H1 (cell line): ENCODE results near the gene RNF32. TPM values are rescaled to one million over a fixed set of nuclear protein-coding genes. Genes with fewer than 3 reads are reported as not detected.

Experiments used
- CTCF ChIA-PET: fragments of 300-600 bp; sonication (Branson Sonifier 250); formaldehyde crosslinking; loops from one replicate; lab custom pipeline; 2021; ENCODE audit not compliant: partially characterized antibody; lab: Charles Lee
- POLR2A ChIA-PET: fragments of 300-600 bp; sonication (Branson Sonifier 250); formaldehyde crosslinking; loops from one replicate; lab custom pipeline; 2021; ENCODE audit warnings: inconsistent platforms; ENCODE audit not compliant: partially characterized antibody; lab: Charles Lee
- DNase-seq, 2 experiments: peaks; one replicate each; pipeline versions ENCODE4 v3.0.0 to v3.0.0-alpha.2; 2010 to 2022; ENCODE audit warnings: low spot score in 2 of 2, low read depth in 1 of 2, mixed read lengths in 1 of 2
- FAIRE-seq: peaks from 2 replicates; lab custom pipeline; 2011; peaks lifted over from hg19 to GRCh38; lab: Jason Lieb, UNC
- H2AFZ ChIP-seq: 2 replicates; pipeline ENCODE4 v1.8.1; 2012; ENCODE audit warnings: low read length, inconsistent platforms
- H2AK5ac ChIP-seq: 2 replicates; pipeline ENCODE4 v1.6.1; 2013; ENCODE audit warnings: low read depth, low read length
- H2BK120ac ChIP-seq: replicated peaks from 2 replicates; pipeline ENCODE3; 2013; ENCODE audit warnings: low read depth, low read length, inconsistent platforms
- H2BK12ac ChIP-seq: 2 replicates; pipeline ENCODE4 v1.6.1; 2013; ENCODE audit warnings: low read depth, low read length
- H2BK15ac ChIP-seq: 2 replicates; pipeline ENCODE4 v1.6.1; 2013; ENCODE audit warnings: low read length
- H2BK20ac ChIP-seq: 2 replicates; pipeline ENCODE4 v1.6.1; 2013; ENCODE audit warnings: low read length
- H2BK5ac ChIP-seq: 2 replicates; pipeline ENCODE4 v1.6.1; 2013; ENCODE audit warnings: low read depth, low read length
- H3K14ac ChIP-seq: 2 replicates; pipeline ENCODE4 v1.6.1; 2013; ENCODE audit warnings: inconsistent platforms; ENCODE audit not compliant: insufficient read length
- H3K18ac ChIP-seq: 2 replicates; pipeline ENCODE4 v1.6.1; 2013; ENCODE audit warnings: low read length; ENCODE audit errors: extremely low read depth
- H3K23ac ChIP-seq: 2 replicates; pipeline ENCODE4 v1.6.1; 2013; ENCODE audit warnings: inconsistent platforms; ENCODE audit not compliant: insufficient read length
- H3K23me2 ChIP-seq: 2 replicates; pipeline ENCODE4 v1.6.1; 2013; ENCODE audit warnings: low read depth, low read length
- H3K27ac ChIP-seq: 2 replicates; pipeline ENCODE4 v1.6.1; 2011; ENCODE audit warnings: low read depth, low read length, inconsistent platforms
- H3K27me3 ChIP-seq, 4 experiments: replicated peaks in 1 of 4; 1 replicate in 1 of 4; 2 replicates in 3 of 4; pipeline versions ENCODE4 v1.6.1 to v1.8.1; 2011 to 2013; ENCODE audit warnings: low read length in 3 of 4, mild to moderate bottlenecking in 3 of 4, inconsistent platforms in 2 of 4, mixed read lengths in 2 of 4, moderate library complexity in 1 of 4; ENCODE audit not compliant: control insufficient read depth in 3 of 4, insufficient read depth in 3 of 4; ENCODE audit errors: extremely low read depth in 1 of 4
- H3K36me3 ChIP-seq, 4 experiments: 2 replicates each; pipeline versions ENCODE4 v1.6.1 to v1.8.1; 2011 to 2013; ENCODE audit warnings: mild to moderate bottlenecking in 4 of 4, low read length in 3 of 4, moderate library complexity in 2 of 4, control low read depth in 1 of 4, inconsistent platforms in 1 of 4; ENCODE audit not compliant: insufficient read depth in 4 of 4, control insufficient read depth in 2 of 4
- H3K4ac ChIP-seq: replicated peaks from 2 replicates; pipeline ENCODE3; 2013; ENCODE audit warnings: low read length, low read depth, mixed read lengths, inconsistent platforms; ENCODE audit not compliant: insufficient read length
- H3K4me1 ChIP-seq, 4 experiments: replicated peaks in 1 of 4; 1 replicate in 1 of 4; 2 replicates in 3 of 4; pipeline versions ENCODE4 v1.6.1 to v1.8.1; 2011 to 2013; ENCODE audit warnings: low read length in 3 of 4, inconsistent platforms in 2 of 4, mixed read lengths in 1 of 4; ENCODE audit not compliant: insufficient read depth in 4 of 4, control insufficient read depth in 3 of 4
- H3K4me2 ChIP-seq, 2 experiments: 2 replicates each; pipeline versions ENCODE4 v1.6.1 to v1.8.1; 2011 to 2013; ENCODE audit warnings: low read depth in 2 of 2, low read length in 2 of 2, control low read depth in 1 of 2, inconsistent platforms in 1 of 2, mild to moderate bottlenecking in 1 of 2; ENCODE audit not compliant: insufficient read depth in 1 of 2
- H3K4me3 ChIP-seq, 4 experiments: fragments of 200-600, 300-600 bp in 1 of 4; sonication (generic), shearing (Covaris generic), sonication (Bioruptor Twin) in 1 of 4; 2 replicates each; pipeline versions ENCODE4 v1.5.1 to v1.8.1; 2011 to 2016; ENCODE audit warnings: low read length in 4 of 4, low read depth in 3 of 4, control low read depth in 2 of 4, inconsistent platforms in 2 of 4, mild to moderate bottlenecking in 2 of 4, mixed read lengths in 1 of 4, moderate library complexity in 1 of 4; ENCODE audit not compliant: insufficient read depth in 2 of 4; ENCODE audit errors: extremely low read depth in 1 of 4
- H3K56ac ChIP-seq: replicated peaks from 2 replicates; pipeline ENCODE3; 2013; ENCODE audit warnings: low read depth, mild to moderate bottlenecking, mixed read lengths, low read length, inconsistent platforms; ENCODE audit not compliant: insufficient read length
- H3K79me1 ChIP-seq: 2 replicates; pipeline ENCODE4 v1.6.1; 2013; ENCODE audit warnings: low read depth, low read length, control low read depth
- H3K79me2 ChIP-seq, 2 experiments: 2 replicates each; pipeline versions ENCODE4 v1.6.1 to v1.8.1; 2012 to 2013; ENCODE audit warnings: low read length in 2 of 2, mild to moderate bottlenecking in 2 of 2, inconsistent platforms in 1 of 2; ENCODE audit not compliant: insufficient read depth in 2 of 2, control insufficient read depth in 1 of 2
- H3K9ac ChIP-seq, 4 experiments: replicated peaks in 1 of 4; 1 replicate in 1 of 4; 2 replicates in 3 of 4; pipeline versions ENCODE4 v1.6.1 to v1.8.1; 2011 to 2013; ENCODE audit warnings: low read depth in 3 of 4, low read length in 3 of 4, control low read depth in 2 of 4, mild to moderate bottlenecking in 2 of 4, moderate library complexity in 2 of 4, inconsistent platforms in 1 of 4; ENCODE audit errors: extremely low read depth in 1 of 4
- H3K9me3 ChIP-seq, 2 experiments: 2 replicates each; pipeline versions ENCODE4 v1.6.1 to v1.8.1; 2012 to 2013; ENCODE audit warnings: mild to moderate bottlenecking in 2 of 2, moderate library complexity in 2 of 2, control low read depth in 1 of 2, inconsistent platforms in 1 of 2, low read depth in 1 of 2, low read length in 1 of 2, mixed read lengths in 1 of 2; ENCODE audit not compliant: insufficient read depth in 2 of 2
- H4K20me1 ChIP-seq, 2 experiments: replicated peaks in 1 of 2; 2 replicates each; pipeline versions ENCODE3 to v1.8.1; 2011 to 2013; ENCODE audit warnings: inconsistent platforms in 2 of 2, low read length in 2 of 2, mild to moderate bottlenecking in 1 of 2; ENCODE audit not compliant: insufficient read depth in 2 of 2, control insufficient read depth in 1 of 2
- H4K5ac ChIP-seq: 2 replicates; pipeline ENCODE4 v1.6.1; 2013; ENCODE audit warnings: low read length, low read depth, mixed read lengths, inconsistent platforms; ENCODE audit not compliant: insufficient read length
- H4K8ac ChIP-seq: 2 replicates; pipeline ENCODE4 v1.8.0; 2013; ENCODE audit warnings: mild to moderate bottlenecking, moderate library complexity, low read length, inconsistent platforms; ENCODE audit not compliant: insufficient read depth; ENCODE audit errors: extremely low read depth
- H4K91ac ChIP-seq: replicated peaks from 2 replicates; pipeline ENCODE3; 2013; ENCODE audit warnings: low read length, mixed read lengths, inconsistent platforms; ENCODE audit not compliant: insufficient read length
- CTBP2 ChIP-seq: IDR thresholded peaks from 2 replicates; pipeline ENCODE4 v1.7.0; 2011; ENCODE audit warnings: borderline replicate concordance, mild to moderate bottlenecking, moderate library complexity, mixed read lengths, low read length; ENCODE audit not compliant: insufficient read depth, insufficient read length
- E2F6 ChIP-seq: IDR thresholded peaks from 2 replicates; pipeline ENCODE4 v1.6.1; 2012; ENCODE audit warnings: inconsistent platforms
- EGR1 ChIP-seq: IDR thresholded peaks from 2 replicates; pipeline ENCODE4 v1.6.1; 2011; ENCODE audit warnings: low read depth, low read length, borderline replicate concordance
- MAFK ChIP-seq: IDR thresholded peaks from 2 replicates; pipeline ENCODE4 v1.6.1; 2012; ENCODE audit warnings: low read depth, mild to moderate bottlenecking, improper control_type of control experiment, low read length
- MAX ChIP-seq: IDR thresholded peaks from 2 replicates; pipeline ENCODE4 v1.6.1; 2012; ENCODE audit warnings: inconsistent platforms
- SIN3A ChIP-seq, 2 experiments: IDR thresholded peaks in 1 of 2; conservative IDR thresholded peaks in 1 of 2; 2 replicates each; pipeline ENCODE4 v1.6.1; 2011 to 2012; ENCODE audit warnings: low read length in 2 of 2, improper control_type of control experiment in 1 of 2, low read depth in 1 of 2, mild to moderate bottlenecking in 1 of 2
- SP1 ChIP-seq: IDR thresholded peaks from 2 replicates; pipeline ENCODE4 v1.6.1; 2011; ENCODE audit warnings: low read depth, low read length
- WGBS, 2 experiments: shearing (Covaris generic) in 1 of 2; methylation state at CpG; one replicate each; pipeline versions ENCODE4 v1.1.6 to v1.1.7; 2013 to 2015; ENCODE audit warnings: low lambda C conversion rate in 2 of 2, mixed read lengths in 2 of 2, inconsistent platforms in 1 of 2, low coverage in 1 of 2, missing lambda C conversion rate in 1 of 2; ENCODE audit not compliant: insufficient replicate concordance in 2 of 2, insufficient coverage in 1 of 2, insufficient read length in 1 of 2; ENCODE audit errors: extremely low coverage in 1 of 2, missing lambda C conversion rate in 1 of 2; 5-methylcytosine and 5-hydroxymethylcytosine counted together
- long read RNA-seq, 2 experiments: library from RNA in 1 of 2; library from capped mRNA in 1 of 2; stranded (forward); transcript quantifications; one replicate each; pipeline ENCODE4 v2.0.0, GENCODE V29; 2021; ENCODE audit warnings: inconsistent platforms in 1 of 2
- polyA minus RNA-seq, 3 experiments: library from RNA; depleted of rRNA, polyadenylated mRNA; stranded (reverse); fragments of >200 nt; gene quantifications; 1 replicate in 2 of 3; 2 replicates in 1 of 3; pipeline ENCODE4 v1.2.3, GENCODE V29; 2011
- polyA plus RNA-seq, 7 experiments: library from polyadenylated mRNA; depleted of rRNA in 3 of 7; stranded (reverse) in 5 of 7; unstranded in 2 of 7; fragments of >200 nt in 5 of 7; fragments of 200-250 nt in 2 of 7; gene quantifications; 1 replicate in 5 of 7; 2 replicates in 1 of 7; 4 replicates in 1 of 7; pipeline versions ENCODE4 v1.2.1 to v1.2.3, GENCODE V29; 2011 to 2013; ENCODE audit warnings: missing spikeins in 2 of 7, mixed read lengths in 2 of 7
- total RNA-seq: library from RNA; stranded (reverse); fragmentation: NEBNext Ultra II Directional; extraction: Animal tissue kit (Norgen Biotek cat#: 25700); gene quantifications from 2 replicates; pipeline ENCODE4 v1.2.1, GENCODE V29; 2021

Gene RNF32
- total RNA-seq (0.67 and 1.2 TPM in 2 replicates), polyA plus RNA-seq (2011; rRNA removed) (0.48 and 0.72 TPM in 2 replicates), polyA minus RNA-seq (2011; rRNA and poly(A)+ RNA removed) (0.46 and 0.57 TPM in 2 replicates)
- polyA plus RNA-seq (2011; cell fraction: cytosol; rRNA removed) = 0.97 TPM
- polyA plus RNA-seq (2011; cell fraction: nucleus; rRNA removed) = 1.0 TPM
- 0.56 to 1.6 TPM (median 0.93 TPM) in 4 replicates for polyA plus RNA-seq (2012, experiment 1 of 2)
- polyA plus RNA-seq (2012, experiment 2 of 2) = 0.42 TPM
- 1.4 TPM for polyA plus RNA-seq (2013, experiment 1 of 2)
- polyA plus RNA-seq (2013, experiment 2 of 2) = 1.6 TPM
- polyA minus RNA-seq (2011; cell fraction: cytosol; rRNA and poly(A)+ RNA removed) = not detected
- 1.2 TPM for polyA minus RNA-seq (2011; cell fraction: nucleus; rRNA and poly(A)+ RNA removed)
- long read RNA-seq, experiment 1, partial matches to known transcripts = 0 of 1 reads
- long read RNA-seq, experiment 1, other reads (novel, unspliced or antisense) = 1 of 1 reads
- long read RNA-seq, experiment 2, partial matches to known transcripts = 1 of 1 reads
- long read RNA-seq, experiment 2, other reads (novel, unspliced or antisense) = 0 of 1 reads

DNA sequence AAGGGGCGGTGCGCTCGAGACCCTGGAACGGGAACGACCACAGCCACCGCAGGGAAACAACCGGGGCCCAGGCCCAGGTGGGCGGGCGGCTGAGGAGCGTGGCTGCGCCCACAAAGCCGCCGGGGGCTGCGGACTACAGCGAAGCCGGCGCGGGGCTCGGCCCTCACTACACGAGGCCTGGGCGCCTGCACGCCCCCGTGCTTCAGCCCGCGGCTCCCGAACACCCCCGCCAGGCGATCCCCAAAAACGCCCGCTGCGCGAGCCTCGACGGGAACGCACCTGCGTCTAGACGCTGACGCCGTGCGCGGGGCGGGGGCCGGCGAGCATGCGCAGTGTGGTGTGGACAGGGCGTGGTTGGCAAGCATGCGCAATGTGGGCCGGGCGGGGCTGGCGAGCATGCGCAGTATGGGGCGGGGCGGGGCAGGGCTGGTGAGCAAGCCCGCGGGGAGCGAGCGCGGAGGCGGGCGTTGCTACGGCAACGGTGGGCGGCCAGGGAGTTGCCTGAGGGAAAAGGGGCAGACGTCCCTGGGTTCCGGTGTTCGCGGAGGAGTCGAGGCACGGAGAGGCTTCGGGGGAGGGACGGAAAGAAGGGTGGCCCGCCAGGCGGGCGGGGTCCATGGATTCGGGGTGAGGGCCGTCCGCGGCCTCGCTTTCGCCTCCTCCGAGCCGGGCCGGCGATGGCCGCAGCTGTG is at the start of gene RNF32:
TSS of gene RNF32 (plus strand) at position 518 of the 692 bp plus-strand sequence. CDS start 3,104 bp downstream, outside the sequence.
- Histone ChIP-seq H3K23ac (no peak within 1 kb of the TSS), H3K9me3 (peaks cover 0 to 6% of the 10 kb centered on the region in 2 experiments; a peak in 1 of 4 replicates), H4K20me1 (no peaks in the 10 kb centered on the region), H3K36me3 (no peaks in the 10 kb centered on the region), H3K27ac (peak within 1 kb of the TSS; percentile 82), H4K5ac (peak within 1 kb of the TSS; percentile 48), H3K4me1 (peaks cover 0 to 8% (median 2%) of the 10 kb centered on the region in 4 experiments; a peak in 5 of 7 replicates), H3K79me1 (no peaks in the 10 kb centered on the region), H2BK5ac (peak within 1 kb of the TSS; percentile 54; the same call in 1 of the 2 replicates), H3K18ac (peak within 1 kb of the TSS; percentile 93), H3K4ac (peak within 1 kb of the TSS; percentile 76), H2AFZ (peak within 1 kb of the TSS; percentile 90), H4K8ac (peak within 1 kb of the TSS; percentile 96), H2BK20ac (no peak within 1 kb of the TSS), H3K27me3 (peaks cover 0 to 9% (median 7%) of the 10 kb centered on the region in 4 experiments; a peak in 5 of 7 replicates), H3K23me2 (peaks cover 7% of the 10 kb centered on the region; the same call in 1 of the 2 replicates), H4K91ac (peak within 1 kb of the TSS; percentile 62), H3K4me3 (peak within 1 kb of the TSS; percentile 57 to 78 (median 72)), H3K79me2 (peaks cover 3 to 9% of the 10 kb centered on the region in 2 experiments; a peak in 3 of 4 replicates), H2BK12ac (peak within 1 kb of the TSS; percentile 17; the same call in 1 of the 2 replicates), H2BK15ac (peak within 1 kb of the TSS; percentile 40; the same call in 1 of the 2 replicates), H3K56ac (peak within 1 kb of the TSS; percentile 14), H2BK120ac (no peak within 1 kb of the TSS), H3K4me2 (peak within 1 kb of the TSS; percentile 82 to 86), H3K14ac (no peak within 1 kb of the TSS), H2AK5ac (peak within 1 kb of the TSS; percentile 89; the same call in 1 of the 2 replicates), H3K9ac (peak within 1 kb of the TSS; percentile 57 to 86 (median 70))
- 6% methylated on average over 27 of the region's 85 CpGs; no CpG with 5 or more reads in 1 of the 2 experiments for WGBS, 2 experiments
- DNase-seq (peak; percentile 89 to 99), FAIRE-seq (no peak)
- POLR2A ChIA-PET = interaction anchor here (0.6 to 1.4 kb wide), 4 partner anchors 10 to 944 kb away, joined by 3 to 6 read pairs (median 4); no protein-coding TSS in a partner anchor
- CTCF ChIA-PET = interaction anchor here (0.8 to 1.6 kb wide), 4 partner anchors 10 to 195 kb away, joined by 3 to 10 read pairs (median 3); no protein-coding TSS in a partner anchor
- TF ChIP-seq EGR1 (peak; percentile 80; the same call in 1 of the 2 replicates), SP1 (no peak), MAX (peak; percentile 99), E2F6 (peak; percentile 98), CTBP2 (no peak), SIN3A (conservative IDR thresholded peaks at IDR 0.05 in 1 of 2, IDR thresholded peaks at IDR 0.05 in 1 of 2; ENCODE audit: low read depth in 1 of 2, low read length in 2 of 2) (peak in 1 of 2 experiments; percentile 71; a peak in 2 of 4 replicates), MAFK (no peak)
